Lower leg skin (tissue), 3 donors: ENCODE data around the gene SLC25A38.

Source experiments
- CTCF ChIP-seq, 3 donors: fragments of 450-650 bp; IDR thresholded peaks; one replicate each; pipeline ENCODE4 v1.5.1; 2016; ENCODE audit warnings: antibody characterized with exemption in 3 of 3, mild to moderate bottlenecking in 3 of 3, moderate library complexity in 2 of 3
- POLR2A ChIP-seq, 2 donors: fragments of 450-650 bp; IDR thresholded peaks; one replicate each; pipeline ENCODE4 v1.6.1; 2016 to 2017; ENCODE audit warnings: antibody characterized with exemption in 2 of 2, mild to moderate bottlenecking in 1 of 2, moderate library complexity in 1 of 2

GRCh38 chr3:39405687-39406367 lies 22.7 kb downstream of the SLC25A38 start:
- no peak for TF ChIP-seq CTCF (IDR thresholded peaks at IDR 0.05)
- no peak for TF ChIP-seq POLR2A (IDR thresholded peaks at IDR 0.05)
